SK-N-SH (cell line): ENCODE data around the gene PPP4R2. TPM values are rescaled to one million over a fixed set of nuclear protein-coding genes. Genes with fewer than 3 reads are reported as not detected.

ENCODE experiments used
- CTCF ChIA-PET: fragments of 300-600, 350-600 bp; formaldehyde crosslinking; extraction: SDS; loops from one replicate; lab custom pipeline; 2021; lab: Yijun Ruan, JAX
- POLR2A ChIA-PET: fragments of 350-600 bp; sonication (Branson Sonifier 250); formaldehyde crosslinking; extraction: SDS; loops from one replicate; lab custom pipeline; 2020; ENCODE audit warnings: antibody characterized with exemption, inconsistent platforms; lab: Yijun Ruan, JAX
- DNase-seq: peaks from one replicate; pipeline ENCODE4 v3.0.0; 2012
- H2AFZ ChIP-seq: fragments of 200-600 bp; sonication (generic); 2 replicates; pipeline ENCODE4 v1.8.1; 2016; ENCODE audit warnings: antibody characterized with exemption, mild to moderate bottlenecking, low read depth
- H3F3A ChIP-seq: fragments of 200-600 bp; sonication (generic); replicated peaks from 2 replicates; pipeline ENCODE3; 2016; ENCODE audit warnings: antibody characterized with exemption, mild to moderate bottlenecking; ENCODE audit not compliant: insufficient read depth
- H3K27ac ChIP-seq, 2 experiments: fragments of 200-500 bp in 1 of 2; fragments of 200-600 bp in 1 of 2; sonication (Bioruptor generic) in 1 of 2; sonication (generic), shearing (Covaris generic) in 1 of 2; 2 replicates each; pipeline versions ENCODE4 v1.5.1 to v1.6.1; 2014 to 2016; ENCODE audit warnings: low read depth in 2 of 2, inconsistent platforms in 1 of 2, low read length in 1 of 2, mild to moderate bottlenecking in 1 of 2, mixed read lengths in 1 of 2
- H3K27me3 ChIP-seq: fragments of 200-600 bp; sonication (generic), shearing (Covaris generic); 2 replicates; pipeline ENCODE4 v1.6.1; 2016; ENCODE audit warnings: mixed run types; ENCODE audit not compliant: insufficient read depth
- H3K36me3 ChIP-seq, 2 experiments: fragments of 200-500 bp in 1 of 2; fragments of 200-600 bp in 1 of 2; sonication (Bioruptor generic) in 1 of 2; sonication (generic) in 1 of 2; replicated peaks in 1 of 2; 2 replicates each; pipeline versions ENCODE3 to v1.5.1; 2014 to 2016; ENCODE audit warnings: low read length in 1 of 2, mild to moderate bottlenecking in 1 of 2; ENCODE audit not compliant: insufficient read depth in 2 of 2, control insufficient read depth in 1 of 2
- H3K4me1 ChIP-seq, 2 experiments: fragments of 200-500 bp in 1 of 2; fragments of 200-600 bp in 1 of 2; sonication (Bioruptor generic) in 1 of 2; sonication (generic), shearing (Covaris generic) in 1 of 2; 2 replicates each; pipeline versions ENCODE4 v1.5.1 to v1.6.1; 2014 to 2016; ENCODE audit warnings: low read depth in 1 of 2, low read length in 1 of 2, mixed run types in 1 of 2; ENCODE audit not compliant: insufficient read depth in 2 of 2, control insufficient read depth in 1 of 2
- H3K4me2 ChIP-seq: fragments of 200-600 bp; sonication (generic), shearing (Covaris generic); 2 replicates; pipeline ENCODE4 v1.6.1; 2017; ENCODE audit warnings: mixed run types
- H3K4me3 ChIP-seq, 2 experiments: fragments of 200-500 bp in 1 of 2; fragments of 200-600 bp in 1 of 2; sonication (Bioruptor generic) in 1 of 2; sonication (generic), shearing (Covaris generic) in 1 of 2; 2 replicates each; pipeline versions ENCODE4 v1.5.1 to v1.8.1; 2014 to 2016; ENCODE audit warnings: low read depth in 2 of 2, inconsistent platforms in 1 of 2, low read length in 1 of 2, mild to moderate bottlenecking in 1 of 2, mixed read lengths in 1 of 2, moderate library complexity in 1 of 2
- H3K79me2 ChIP-seq: fragments of 200-600 bp; sonication (generic); 2 replicates; pipeline ENCODE4 v1.8.1; 2017; ENCODE audit warnings: mild to moderate bottlenecking; ENCODE audit not compliant: insufficient read depth
- H3K9ac ChIP-seq: fragments of 200-600 bp; sonication (generic); 2 replicates; pipeline ENCODE4 v1.6.1; 2017; ENCODE audit warnings: mixed run types
- H3K9me2 ChIP-seq: fragments of 200-600 bp; sonication (generic); 2 replicates; pipeline ENCODE4 v1.6.1; 2017; ENCODE audit warnings: mixed run types
- H3K9me3 ChIP-seq: fragments of 200-600 bp; sonication (generic); 2 replicates; pipeline ENCODE4 v1.6.1; 2017; ENCODE audit warnings: mixed run types, mild to moderate bottlenecking, moderate library complexity
- H4K20me1 ChIP-seq: fragments of 200-600 bp; sonication (generic); 2 replicates; pipeline ENCODE4 v1.6.1; 2017; ENCODE audit warnings: mild to moderate bottlenecking, mixed run types; ENCODE audit not compliant: insufficient read depth
- CHD2 ChIP-seq: fragments of 150-350 bp; IDR thresholded peaks from 2 replicates; pipeline ENCODE4 v1.6.1; 2018; ENCODE audit warnings: low read length; ENCODE audit not compliant: partially characterized antibody
- CTCF ChIP-seq: fragments of 200-600 bp; sonication (generic); IDR thresholded peaks from 2 replicates; pipeline ENCODE4 v1.6.1; 2017; ENCODE audit warnings: antibody characterized with exemption, mild to moderate bottlenecking, moderate library complexity
- EP300 ChIP-seq, 2 experiments: IDR thresholded peaks; 2 replicates each; pipeline versions ENCODE4 v1.4.0 to v1.6.1; 2012; ENCODE audit warnings: borderline replicate concordance in 1 of 2, low read depth in 1 of 2, low read length in 1 of 2
- EZH2phosphoT487 ChIP-seq: fragments of 200-600 bp; sonication (generic); IDR thresholded peaks from 2 replicates; pipeline ENCODE4 v1.6.1; 2017; ENCODE audit warnings: low read depth, mixed run types, mild to moderate bottlenecking, antibody characterized with exemption, moderate library complexity, borderline replicate concordance
- FOSL2 ChIP-seq: IDR thresholded peaks from 2 replicates; pipeline ENCODE4 v1.4.0; 2012; ENCODE audit warnings: low read depth, mild to moderate bottlenecking, moderate library complexity, borderline replicate concordance
- FOXM1 ChIP-seq: IDR thresholded peaks from 2 replicates; pipeline ENCODE4 v1.4.0; 2012; ENCODE audit warnings: low read depth, mild to moderate bottlenecking
- MAX ChIP-seq: IDR thresholded peaks from 2 replicates; pipeline ENCODE4 v1.4.0; 2012; ENCODE audit warnings: low read depth
- NFIC ChIP-seq: IDR thresholded peaks from 2 replicates; pipeline ENCODE4 v1.4.0; 2012; ENCODE audit warnings: borderline replicate concordance
- POLR2AphosphoS5 ChIP-seq: IDR thresholded peaks from 2 replicates; pipeline ENCODE4 v1.6.1; 2012; ENCODE audit warnings: low read depth, low read length
- RAD21 ChIP-seq: IDR thresholded peaks from 2 replicates; pipeline ENCODE4 v1.6.1; 2012; ENCODE audit warnings: mild to moderate bottlenecking, low read length
- RCOR1 ChIP-seq: fragments of 150-350 bp; IDR thresholded peaks from 2 replicates; pipeline ENCODE4 v1.6.1; 2017; ENCODE audit warnings: antibody characterized with exemption, low read length
- RFX5 ChIP-seq: IDR thresholded peaks from 2 replicates; pipeline ENCODE4 v1.6.1; 2012; ENCODE audit warnings: mild to moderate bottlenecking, improper control_type of control experiment, low read length
- RXRA ChIP-seq: IDR thresholded peaks from 2 replicates; pipeline ENCODE4 v1.4.0; 2012; ENCODE audit warnings: low read depth, mild to moderate bottlenecking, borderline replicate concordance
- SIN3A ChIP-seq: IDR thresholded peaks from 2 replicates; pipeline ENCODE4 v1.6.1; 2012; ENCODE audit warnings: low read depth, mild to moderate bottlenecking, low read length, moderate library complexity, borderline replicate concordance
- TAF1 ChIP-seq: IDR thresholded peaks from 2 replicates; pipeline ENCODE4 v1.6.1; 2012; ENCODE audit warnings: low read depth, mild to moderate bottlenecking, low read length, moderate library complexity, borderline replicate concordance
- TEAD4 ChIP-seq: IDR thresholded peaks from 2 replicates; pipeline ENCODE4 v1.4.0; 2012; ENCODE audit warnings: mild to moderate bottlenecking, borderline replicate concordance; ENCODE audit not compliant: insufficient read depth
- USF2 ChIP-seq: fragments of 150-350 bp; IDR thresholded peaks from 2 replicates; pipeline ENCODE4 v1.6.1; 2017; ENCODE audit warnings: antibody characterized with exemption, low read length, low read depth, borderline replicate concordance
- YY1 ChIP-seq: IDR thresholded peaks from 2 replicates; pipeline ENCODE4 v1.4.0; 2012; ENCODE audit warnings: low read depth, mild to moderate bottlenecking
- WGBS: methylation state at CpG from one replicate; pipeline ENCODE4 v1.1.6; 2017; ENCODE audit warnings: low lambda C conversion rate; 5-methylcytosine and 5-hydroxymethylcytosine counted together
- polyA plus RNA-seq, 3 experiments: library from polyadenylated mRNA; depleted of rRNA; stranded (reverse); fragments of >200 nt; gene quantifications; 2 replicates each; pipeline ENCODE4 v1.2.3, GENCODE V29; 2012

Gene PPP4R2
- polyA plus RNA-seq, 1 of the 3 experiments (the other 2 are of a cell fraction): 8.9 TPM

GRCh38 chr3:73018298-73018697 lies 21.7 kb downstream of the PPP4R2 start:
- 89% methylated on average over 4 of the region's 4 CpGs for WGBS
- POLR2A ChIA-PET: no interaction called here

GRCh38 chr3:73018790-73019441 lies 22.3 kb downstream of the PPP4R2 start:
- peaks cover 0 to 27% of the 10 kb centered on the region in 2 experiments for H3K36me3 ChIP-seq
- H3K27ac ChIP-seq: no peak overlapping the region
- no peaks in the 10 kb centered on the region for H3K27me3 ChIP-seq
- H3K79me2 ChIP-seq: peaks cover 100% of the 10 kb centered on the region
- WGBS: 90% methylated on average over 5 of the region's 5 CpGs
- peaks cover 10% of the 10 kb centered on the region for H3F3A ChIP-seq
- H4K20me1 ChIP-seq: peaks cover 97% of the 10 kb centered on the region
- H3K9ac ChIP-seq: no peak overlapping the region
- H3K9me2 ChIP-seq: no peaks in the 10 kb centered on the region
- no peaks in the 10 kb centered on the region for H3K9me3 ChIP-seq
- POLR2A ChIA-PET: no interaction called here
- no peak for DNase-seq
- H2AFZ ChIP-seq: no peak overlapping the region
- no peak overlapping the region for H3K4me3 ChIP-seq
- CTCF ChIA-PET: interaction anchor here (2.3 kb wide), 1 partner anchor 37 kb away, joined by 7 read pairs; no protein-coding TSS in a partner anchor
- no peak overlapping the region for H3K4me2 ChIP-seq
- H3K4me1 ChIP-seq: no peaks in the 10 kb centered on the region
- TF ChIP-seq RXRA (no peak), SIN3A (no peak), FOSL2 (no peak), CHD2 (no peak), CTCF (no peak), YY1 (no peak), MAX (no peak), RFX5 (no peak), RCOR1 (no peak), TEAD4 (no peak), TAF1 (no peak), POLR2AphosphoS5 (no peak), EZH2phosphoT487 (no peak), FOXM1 (no peak), NFIC (no peak)

More at GRCh38 chr3:73018298-73018697, 21.7 kb downstream of the PPP4R2 start:
- Histone ChIP-seq H3K9me3 (no peaks in the 10 kb centered on the region), H3F3A (peaks cover 6% of the 10 kb centered on the region), H3K27me3 (no peaks in the 10 kb centered on the region), H3K9me2 (no peaks in the 10 kb centered on the region), H3K36me3 (peaks cover 0 to 27% of the 10 kb centered on the region in 2 experiments), H4K20me1 (peaks cover 99% of the 10 kb centered on the region), H3K4me2 (no peak overlapping the region), H3K27ac (no peak overlapping the region), H3K4me3 (no peak overlapping the region), H3K79me2 (peaks cover 100% of the 10 kb centered on the region), H2AFZ (no peak overlapping the region), H3K4me1 (no peaks in the 10 kb centered on the region), H3K9ac (no peak overlapping the region)
- TF ChIP-seq RAD21 (no peak), USF2 (no peak), CTCF (no peak), FOXM1 (no peak), EP300 (IDR thresholded peaks at IDR 0.05; ENCODE audit: borderline replicate concordance in 1 of 2, low read depth in 1 of 2, low read length in 1 of 2) (no peak), SIN3A (no peak)
- CTCF ChIA-PET: interaction anchor here (2.3 kb wide), 1 partner anchor 38 kb away, joined by 7 read pairs; no protein-coding TSS in a partner anchor
- DNase-seq: no peak
